B cell (primary cell): ENCODE results near the gene BBX. TPM values are rescaled to one million over a fixed set of nuclear protein-coding genes. Genes with fewer than 3 reads are reported as not detected.

Experiments used
- ATAC-seq: fragments of 200-7000 bp; cut with Tn5 transposase; one replicate; pipeline ENCODE4 v1.10.0; 2021; ENCODE audit warnings: low read depth, mild to moderate bottlenecking, moderate number of reproducible peaks, moderate library complexity
- CTCF ChIA-PET: fragments of 350-600 bp; sonication (Branson Sonifier 250); formaldehyde crosslinking; loops from one replicate; lab custom pipeline; 2021; ENCODE audit warnings: antibody characterized with exemption, inconsistent platforms; lab: Charles Lee
- POLR2A ChIA-PET: fragments of 350-600 bp; sonication (Branson Sonifier 250); formaldehyde crosslinking; loops from one replicate; lab custom pipeline; 2021; ENCODE audit warnings: antibody characterized with exemption; lab: Charles Lee
- DNase-seq: peaks from one replicate; pipeline ENCODE4 v3.0.0; 2013
- H2AFZ ChIP-seq: 2 replicates; pipeline ENCODE4 v1.6.1; 2012; ENCODE audit warnings: mild to moderate bottlenecking, low read depth, low read length; ENCODE audit not compliant: insufficient read depth, poor library complexity, severe bottlenecking
- H3K27ac ChIP-seq, 2 donors: 1 replicate in 1 of 2; 2 replicates in 1 of 2; pipeline ENCODE4 v1.5.1; 2012 to 2013; ENCODE audit warnings: low read length in 2 of 2, mild to moderate bottlenecking in 2 of 2, moderate library complexity in 1 of 2
- H3K27me3 ChIP-seq, 4 experiments: fragments of 200-600 bp in 1 of 4; sonication (generic) in 1 of 4; replicated peaks in 1 of 4; 1 replicate in 2 of 4; 2 replicates in 2 of 4; pipeline versions ENCODE4 v1.6.1 to v1.7.0; 2013 to 2016; ENCODE audit warnings: low read length in 3 of 4, mild to moderate bottlenecking in 2 of 4, mixed read lengths in 1 of 4, moderate library complexity in 1 of 4; ENCODE audit not compliant: insufficient read depth in 4 of 4, control insufficient read depth in 3 of 4; ENCODE audit errors: control extremely low read depth in 1 of 4
- H3K36me3 ChIP-seq, 2 experiments: replicated peaks in 1 of 2; 1 replicate in 1 of 2; 2 replicates in 1 of 2; pipeline versions ENCODE4 v1.6.1 to v1.7.1; 2013; ENCODE audit warnings: low read length in 1 of 2; ENCODE audit not compliant: insufficient read depth in 2 of 2, control insufficient read depth in 1 of 2; ENCODE audit errors: control extremely low read depth in 1 of 2, extremely low read depth in 1 of 2
- H3K4me1 ChIP-seq, 2 donors: fragments of 200-600 bp in 1 of 2; sonication (generic) in 1 of 2; 1 replicate in 1 of 2; 2 replicates in 1 of 2; pipeline versions ENCODE4 v1.5.1 to v1.6.1; 2013 to 2017; ENCODE audit warnings: low read length in 2 of 2; ENCODE audit not compliant: control insufficient read depth in 2 of 2, insufficient read depth in 2 of 2
- H3K4me2 ChIP-seq: replicated peaks from 2 replicates; pipeline ENCODE3; 2012; ENCODE audit warnings: mild to moderate bottlenecking, low read depth, low read length; ENCODE audit not compliant: poor library complexity, severe bottlenecking
- H3K4me3 ChIP-seq, 5 experiments: fragments of 200-600 bp in 1 of 5; sonication (generic) in 1 of 5; 1 replicate in 3 of 5; 2 replicates in 2 of 5; pipeline versions ENCODE4 v1.5.1 to v1.7.0; 2011 to 2016; ENCODE audit warnings: low read length in 4 of 5, mild to moderate bottlenecking in 4 of 5, low read depth in 2 of 5, control low read depth in 1 of 5, moderate library complexity in 1 of 5; ENCODE audit not compliant: insufficient read depth in 1 of 5; ENCODE audit errors: control extremely low read depth in 1 of 5, extremely low read depth in 1 of 5
- H3K79me2 ChIP-seq: fragments of 200-600 bp; sonication (generic); one replicate; pipeline ENCODE4 v1.6.0; 2016; ENCODE audit warnings: low read length; ENCODE audit not compliant: control insufficient read depth, insufficient read depth
- H3K9ac ChIP-seq: fragments of 200-600 bp; sonication (generic); 2 replicates; pipeline ENCODE4 v1.6.1; 2017; ENCODE audit warnings: mild to moderate bottlenecking, low read length, moderate library complexity
- H3K9me3 ChIP-seq, 3 donors: one replicate each; pipeline versions ENCODE4 v1.6.1 to v1.7.1; 2013; ENCODE audit warnings: low read length in 2 of 3; ENCODE audit not compliant: control insufficient read depth in 2 of 3, insufficient read depth in 1 of 3; ENCODE audit errors: control extremely low read depth in 1 of 3
- H4K20me1 ChIP-seq: 2 replicates; pipeline ENCODE4 v1.6.0; 2012; ENCODE audit warnings: mild to moderate bottlenecking, low read length; ENCODE audit not compliant: insufficient read depth, control insufficient read depth, poor library complexity, severe bottlenecking
- H3K27ac Mint-ChIP-seq: one replicate; pipeline ENCODE4 v1.8.0; 2021; ENCODE audit warnings: mixed read lengths
- H3K27me3 Mint-ChIP-seq: one replicate; pipeline ENCODE4 v1.8.0; 2021; ENCODE audit warnings: mixed read lengths
- H3K4me1 Mint-ChIP-seq: one replicate; pipeline ENCODE4 v1.8.0; 2021; ENCODE audit warnings: mixed read lengths
- H3K4me3 Mint-ChIP-seq: one replicate; pipeline ENCODE4 v1.8.0; 2021; ENCODE audit warnings: mixed read lengths
- H3K9me3 Mint-ChIP-seq: one replicate; pipeline ENCODE4 v1.8.0; 2022; ENCODE audit warnings: mixed read lengths; ENCODE audit not compliant: insufficient read depth
- EZH2 ChIP-seq: IDR thresholded peaks from 2 replicates; pipeline ENCODE4 v1.6.1; 2012; ENCODE audit warnings: borderline replicate concordance, low read depth, mild to moderate bottlenecking, moderate library complexity, low read length; ENCODE audit not compliant: insufficient read depth, poor library complexity, severe bottlenecking
- WGBS: methylation state at CpG from one replicate; pipeline ENCODE4 v1.1.5; 2013; ENCODE audit warnings: missing lambda C conversion rate; ENCODE audit not compliant: insufficient coverage; 5-methylcytosine and 5-hydroxymethylcytosine counted together
- intact Hi-C: fragments of 100-400 bp; cut with micrococcal nuclease; formaldehyde crosslinking; loops from one replicate; pipeline ENCODE4 v1.10.0; 2022
- polyA plus RNA-seq: library from polyadenylated mRNA; depleted of rRNA; stranded (reverse); fragments of >200 nt; gene quantifications from 2 replicates; pipeline ENCODE4 v1.2.3, GENCODE V29; 2012
- total RNA-seq, 2 donors: library from RNA; stranded (reverse); fragments of 120-200 nt in 1 of 2; gene quantifications; 1 replicate in 1 of 2; 2 replicates in 1 of 2; pipeline versions ENCODE4 v1.2.3 to v1.2.4, GENCODE V29; 2013 to 2022
- TF ChIP-seq, protein P1 (sequence below): fragments of 200-600 bp; IDR thresholded peaks from one replicate; pipeline ENCODE4 v1.8.0; 2022; ENCODE audit warnings: antibody characterized with exemption, mild to moderate bottlenecking

The BBX gene
- total and polyA plus RNA-seq, 2 donors (not counting 1 experiment from before 2014, with no cell fraction given), result 27.8 to 133 TPM

DNA sequence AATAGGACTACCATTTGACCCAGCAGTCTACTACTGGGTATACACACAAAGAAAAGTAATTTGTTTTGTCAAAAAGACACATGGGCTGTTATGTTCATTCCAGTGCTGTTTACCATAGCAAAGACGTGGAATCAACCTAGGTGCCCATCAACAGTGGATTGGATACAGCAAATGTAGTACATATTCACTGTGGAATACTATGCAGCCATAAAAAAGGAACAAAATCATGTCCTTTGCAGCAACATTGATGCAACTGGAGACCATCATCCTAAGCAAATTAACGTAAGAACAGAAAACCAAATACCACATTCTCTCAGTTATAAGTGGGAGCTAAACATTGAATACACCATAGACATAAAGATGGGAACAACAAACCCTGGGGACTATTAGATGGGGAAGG lies 25.8 kb downstream of the BBX start:
- peaks cover 59% of the 10 kb centered on the region for H4K20me1 ChIP-seq
- no peak overlapping the region for H3K27ac Mint-ChIP-seq
- H3K4me3 Mint-ChIP-seq, result no peak overlapping the region
- DNase-seq, result no peak
- ChIA-PET CTCF (interaction anchor here (1.4 kb wide), 1 partner anchor 277 kb away, joined by 5 read pairs; no protein-coding TSS in a partner anchor), POLR2A (no interaction called here)
- WGBS, result 100% methylated on average over 1 of the region's 2 CpGs
- peaks cover 6 to 8% of the 10 kb centered on the region in 2 experiments for H3K36me3 ChIP-seq
- peaks cover 17% of the 10 kb centered on the region for H3K4me1 Mint-ChIP-seq
- H3K27me3 ChIP-seq, result no peaks in the 10 kb centered on the region
- intact Hi-C loops, result no loop called here
- H3K79me2 ChIP-seq, result peaks cover 67% of the 10 kb centered on the region
- H2AFZ ChIP-seq, result no peak overlapping the region
- no peak overlapping the region for H3K4me3 ChIP-seq
- peaks cover 2% of the 10 kb centered on the region for H3K9me3 Mint-ChIP-seq
- H3K4me1 ChIP-seq, result no peaks in the 10 kb centered on the region
- H3K4me2 ChIP-seq, result no peak overlapping the region
- H3K9ac ChIP-seq, result no peak overlapping the region
- H3K9me3 ChIP-seq, result peaks cover 0 to 3% (median 0%) of the 10 kb centered on the region in 3 donors
- H3K27me3 Mint-ChIP-seq, result no peaks in the 10 kb centered on the region
- H3K27ac ChIP-seq, result no peak overlapping the region
- no peak for ATAC-seq
- TF ChIP-seq EZH2, result no peak
- TF ChIP-seq, protein P1, sequence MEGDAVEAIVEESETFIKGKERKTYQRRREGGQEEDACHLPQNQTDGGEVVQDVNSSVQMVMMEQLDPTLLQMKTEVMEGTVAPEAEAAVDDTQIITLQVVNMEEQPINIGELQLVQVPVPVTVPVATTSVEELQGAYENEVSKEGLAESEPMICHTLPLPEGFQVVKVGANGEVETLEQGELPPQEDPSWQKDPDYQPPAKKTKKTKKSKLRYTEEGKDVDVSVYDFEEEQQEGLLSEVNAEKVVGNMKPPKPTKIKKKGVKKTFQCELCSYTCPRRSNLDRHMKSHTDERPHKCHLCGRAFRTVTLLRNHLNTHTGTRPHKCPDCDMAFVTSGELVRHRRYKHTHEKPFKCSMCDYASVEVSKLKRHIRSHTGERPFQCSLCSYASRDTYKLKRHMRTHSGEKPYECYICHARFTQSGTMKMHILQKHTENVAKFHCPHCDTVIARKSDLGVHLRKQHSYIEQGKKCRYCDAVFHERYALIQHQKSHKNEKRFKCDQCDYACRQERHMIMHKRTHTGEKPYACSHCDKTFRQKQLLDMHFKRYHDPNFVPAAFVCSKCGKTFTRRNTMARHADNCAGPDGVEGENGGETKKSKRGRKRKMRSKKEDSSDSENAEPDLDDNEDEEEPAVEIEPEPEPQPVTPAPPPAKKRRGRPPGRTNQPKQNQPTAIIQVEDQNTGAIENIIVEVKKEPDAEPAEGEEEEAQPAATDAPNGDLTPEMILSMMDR, result no peak

DNA sequence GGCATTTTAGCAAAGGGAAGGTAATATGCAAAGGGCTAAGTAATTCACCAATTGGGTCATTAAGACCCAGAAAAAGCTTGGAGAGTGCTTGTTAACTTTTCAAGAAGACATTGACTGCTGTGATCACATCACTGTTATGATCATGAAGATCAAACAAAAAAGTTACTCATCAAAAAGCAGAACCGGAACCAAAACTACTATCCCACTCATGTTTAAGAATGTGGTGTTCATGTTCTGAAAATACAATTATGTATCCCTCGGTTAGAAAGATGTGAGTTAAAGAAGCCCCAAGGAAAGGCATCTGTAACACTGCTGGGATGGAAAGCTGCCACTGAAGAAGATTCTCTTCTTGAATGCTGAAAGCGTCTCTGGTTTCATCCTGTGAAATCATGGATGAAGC lies 32.6 kb downstream of the BBX start:
- peaks cover 39% of the 10 kb centered on the region for H3K4me1 Mint-ChIP-seq
- no peak for ATAC-seq

More for the DNA sequence above, 32.6 kb downstream of the BBX start:
- Mint-ChIP-seq H3K27ac (no peak overlapping the region), H3K4me3 (no peak overlapping the region), H3K9me3 (no peaks in the 10 kb centered on the region), H3K27me3 (no peaks in the 10 kb centered on the region)
- H3K27me3 ChIP-seq, result no peaks in the 10 kb centered on the region
- H3K9me3 ChIP-seq, result no peaks in the 10 kb centered on the region
- no peaks in the 10 kb centered on the region for H3K4me1 ChIP-seq
- no peak for TF ChIP-seq EZH2
- TF ChIP-seq, protein P1, result no peak
- no peak overlapping the region for H3K4me3 ChIP-seq
- H4K20me1 ChIP-seq, result peaks cover 27% of the 10 kb centered on the region
- H2AFZ ChIP-seq, result no peak overlapping the region
- H3K4me2 ChIP-seq, result no peak overlapping the region
- H3K79me2 ChIP-seq, result peaks cover 45% of the 10 kb centered on the region
- intact Hi-C loops, result no loop called here
- WGBS, result no CpG with 5 or more reads among the region's 3 CpGs
- DNase-seq, result no peak
- H3K36me3 ChIP-seq, result no peaks in the 10 kb centered on the region
- no peak overlapping the region for H3K9ac ChIP-seq
- no peak overlapping the region for H3K27ac ChIP-seq
- ChIA-PET CTCF (no interaction called here), POLR2A (no interaction called here)
